GM10266 (cell line): ENCODE results near the gene PRRC2A.

Experiments used
- DNase-seq: peaks from one replicate; pipeline ENCODE4 v3.0.0; 2012; ENCODE audit errors: extremely low spot score
- TF ChIP-seq, protein P1 (sequence below): IDR thresholded peaks from 2 replicates; pipeline ENCODE4 v1.5.1; 2012; ENCODE audit warnings: mild to moderate bottlenecking, low read depth; ENCODE audit not compliant: control insufficient read depth, insufficient read depth; ENCODE audit errors: missing control alignments

PRRC2A gene

DNA sequence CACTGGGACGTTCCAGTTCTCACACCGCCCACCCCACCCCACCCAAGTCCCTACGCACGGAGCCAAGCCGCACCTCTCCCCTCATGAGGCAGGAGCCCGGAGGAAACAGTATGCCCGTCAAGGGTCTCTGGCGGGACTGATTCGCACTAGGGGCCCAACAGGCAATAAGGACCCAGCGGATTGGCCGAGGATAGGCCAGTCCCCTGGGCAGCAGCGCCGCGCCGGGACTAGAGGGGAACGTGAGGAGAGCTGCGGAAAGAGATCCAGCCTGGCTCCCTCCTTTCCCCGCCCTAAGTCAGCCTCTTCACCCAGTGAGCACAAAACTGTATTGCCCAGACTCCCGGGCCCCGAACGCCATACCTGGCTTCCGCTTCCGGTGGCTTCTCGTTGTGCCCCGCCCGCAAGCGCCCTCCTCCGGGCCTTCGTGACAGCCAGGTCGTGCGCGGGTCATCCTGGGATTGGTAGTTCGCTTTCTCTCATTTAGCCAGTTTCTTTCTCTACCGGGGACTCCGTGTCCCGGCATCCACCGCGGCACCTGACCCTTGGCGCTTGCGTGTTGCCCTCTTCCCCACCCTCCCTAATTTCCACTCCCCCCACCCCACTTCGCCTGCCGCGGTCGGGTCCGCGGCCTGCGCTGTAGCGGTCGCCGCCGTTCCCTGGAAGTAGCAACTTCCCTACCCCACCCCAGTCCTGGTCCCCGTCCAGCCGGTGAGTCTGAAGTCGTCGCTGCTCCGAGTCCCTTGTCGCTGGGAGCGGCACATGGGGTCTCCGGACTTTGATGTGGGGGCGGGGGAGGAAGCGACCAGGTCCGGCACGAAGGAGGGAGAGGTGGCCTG, 45.2 kb downstream of the PRRC2A start, which contains the start of gene CSNK2B:
Gene CSNK2B, plus strand, starts transcription at position 580 of the 836 bp plus-strand sequence. CDS start 752 bp downstream, outside the sequence.
- peak; percentile 95 for DNase-seq
- TF ChIP-seq, protein P1, sequence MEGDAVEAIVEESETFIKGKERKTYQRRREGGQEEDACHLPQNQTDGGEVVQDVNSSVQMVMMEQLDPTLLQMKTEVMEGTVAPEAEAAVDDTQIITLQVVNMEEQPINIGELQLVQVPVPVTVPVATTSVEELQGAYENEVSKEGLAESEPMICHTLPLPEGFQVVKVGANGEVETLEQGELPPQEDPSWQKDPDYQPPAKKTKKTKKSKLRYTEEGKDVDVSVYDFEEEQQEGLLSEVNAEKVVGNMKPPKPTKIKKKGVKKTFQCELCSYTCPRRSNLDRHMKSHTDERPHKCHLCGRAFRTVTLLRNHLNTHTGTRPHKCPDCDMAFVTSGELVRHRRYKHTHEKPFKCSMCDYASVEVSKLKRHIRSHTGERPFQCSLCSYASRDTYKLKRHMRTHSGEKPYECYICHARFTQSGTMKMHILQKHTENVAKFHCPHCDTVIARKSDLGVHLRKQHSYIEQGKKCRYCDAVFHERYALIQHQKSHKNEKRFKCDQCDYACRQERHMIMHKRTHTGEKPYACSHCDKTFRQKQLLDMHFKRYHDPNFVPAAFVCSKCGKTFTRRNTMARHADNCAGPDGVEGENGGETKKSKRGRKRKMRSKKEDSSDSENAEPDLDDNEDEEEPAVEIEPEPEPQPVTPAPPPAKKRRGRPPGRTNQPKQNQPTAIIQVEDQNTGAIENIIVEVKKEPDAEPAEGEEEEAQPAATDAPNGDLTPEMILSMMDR: no peak

DNA sequence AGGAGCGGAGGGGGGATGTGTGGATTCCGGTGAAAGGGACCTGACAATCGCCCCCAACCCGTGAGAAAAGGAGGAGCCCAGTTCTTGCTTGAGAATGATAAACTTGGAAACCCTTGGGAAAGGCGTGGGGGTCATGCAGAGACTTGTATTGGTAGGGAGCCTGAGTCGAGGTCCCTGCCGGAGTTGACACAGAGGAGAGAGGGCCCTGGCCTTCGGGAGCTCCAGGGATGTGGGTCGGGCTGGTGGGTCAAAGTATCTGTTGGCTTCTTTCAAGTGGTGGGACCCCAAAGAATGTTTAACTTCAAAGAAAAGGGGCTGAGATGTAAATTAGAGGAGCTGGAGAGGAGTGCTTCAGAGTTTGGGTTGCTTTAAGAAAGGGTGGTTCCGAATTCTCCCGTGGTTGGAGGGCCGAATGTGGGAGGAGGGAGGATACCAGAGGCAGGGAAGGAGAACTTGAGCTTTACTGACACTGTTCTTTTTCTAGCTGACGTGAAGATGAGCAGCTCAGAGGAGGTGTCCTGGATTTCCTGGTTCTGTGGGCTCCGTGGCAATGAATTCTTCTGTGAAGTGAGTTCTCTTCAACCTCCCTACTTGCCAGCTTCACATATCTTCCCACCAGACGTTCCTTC, 45.9 kb downstream of the PRRC2A start:
- DNase-seq: no peak
- TF ChIP-seq, protein P1: no peak

DNA sequence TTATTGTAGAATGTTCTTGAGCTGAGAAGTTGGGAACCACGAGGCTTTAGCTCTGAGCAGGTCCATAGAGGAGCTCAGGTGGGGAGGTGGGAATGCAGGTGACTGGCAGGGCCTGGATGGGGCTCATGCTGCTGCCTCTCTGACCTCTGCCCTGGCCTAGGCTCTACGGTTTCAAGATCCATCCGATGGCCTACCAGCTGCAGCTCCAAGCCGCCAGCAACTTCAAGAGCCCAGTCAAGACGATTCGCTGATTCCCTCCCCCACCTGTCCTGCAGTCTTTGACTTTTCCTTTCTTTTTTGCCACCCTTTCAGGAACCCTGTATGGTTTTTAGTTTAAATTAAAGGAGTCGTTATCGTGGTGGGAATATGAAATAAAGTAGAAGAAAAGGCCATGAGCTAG, 49.2 kb downstream of the PRRC2A start, which contains the start of gene LY6G5B:
Gene LY6G5B, plus strand, starts transcription at position 301 of the 400 bp plus-strand sequence. CDS start 975 bp downstream, outside the sequence.
- no peak for DNase-seq
- TF ChIP-seq, protein P1: no peak

DNA sequence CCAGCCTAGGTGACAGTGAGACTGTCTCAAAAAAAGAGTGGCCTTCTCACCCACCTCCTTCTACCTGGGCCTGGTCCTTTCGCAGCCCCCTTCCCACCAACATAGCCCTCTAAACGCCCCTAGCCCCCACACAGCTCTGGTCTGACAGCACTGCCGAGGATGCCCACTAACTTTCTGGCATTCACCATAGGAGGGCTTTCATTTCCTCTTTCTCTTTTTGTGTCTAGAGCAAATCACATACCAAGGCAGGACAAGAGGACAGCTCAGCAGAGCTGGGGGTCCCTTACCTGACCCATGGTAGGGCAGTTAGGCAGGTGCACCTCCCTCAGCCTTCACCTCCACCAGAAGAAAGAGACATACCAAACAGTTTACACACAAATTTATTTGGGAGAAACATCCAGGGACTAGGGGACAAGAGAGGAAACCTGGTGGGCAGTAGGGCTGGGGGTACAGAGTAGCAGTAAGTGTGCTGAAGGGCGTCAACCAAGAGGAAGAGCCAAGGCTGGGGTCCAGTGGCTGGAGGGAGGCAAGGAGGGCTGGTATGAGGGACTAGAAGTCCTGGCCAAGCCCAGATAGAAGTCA, 55.9 kb downstream of the PRRC2A start:
- TF ChIP-seq, protein P1: no peak
- no peak for DNase-seq

DNA sequence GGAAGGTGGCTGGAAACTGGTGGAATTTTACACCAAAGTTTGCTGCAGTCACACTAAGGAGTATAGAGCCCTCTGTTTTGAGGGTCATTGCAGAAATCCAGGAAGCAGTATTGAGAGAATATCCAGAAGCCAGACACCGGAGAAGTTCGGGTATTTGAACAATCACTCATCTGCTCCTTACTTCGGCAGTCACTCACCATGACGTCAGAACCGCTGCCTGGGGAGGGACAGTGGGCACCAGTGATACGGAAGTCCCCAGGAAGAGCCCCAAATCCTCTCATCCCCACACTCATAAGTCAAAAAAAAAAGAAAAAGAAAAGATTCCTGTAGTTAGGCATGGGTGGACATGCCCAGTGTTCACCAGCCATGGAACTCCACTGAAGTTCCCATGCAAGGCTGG, 56.4 kb downstream of the PRRC2A start:
- TF ChIP-seq, protein P1: no peak
- no peak for DNase-seq

DNA sequence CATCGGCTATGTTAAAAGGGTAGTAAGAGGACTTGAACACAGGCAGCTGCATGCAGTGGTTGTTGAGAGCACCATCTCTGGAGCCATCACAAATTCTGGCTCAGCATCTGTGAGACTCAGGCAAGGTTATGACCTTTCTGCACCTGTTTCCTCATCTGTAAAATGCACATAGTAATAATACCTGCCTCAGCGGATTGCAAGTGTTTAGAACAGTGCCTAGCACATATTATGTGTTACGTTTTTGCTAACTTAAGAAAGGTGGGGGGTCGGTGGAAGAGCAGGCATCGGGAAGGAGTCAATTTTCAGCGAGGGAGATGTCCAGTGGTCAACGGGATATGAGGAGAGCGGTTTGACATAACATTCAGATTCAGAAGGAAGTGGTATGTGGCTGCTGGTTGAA, 57.4 kb downstream of the PRRC2A start:
- no peak for DNase-seq
- TF ChIP-seq, protein P1: no peak
